HCT116 (cell line): ENCODE data around the gene UCN3. TPM values are rescaled to one million over a fixed set of nuclear protein-coding genes. Genes with fewer than 3 reads are reported as not detected.

ENCODE experiments used
- ATAC-seq: fragments of 200-7000 bp; cut with Tn5 transposase; 2 replicates; pipeline ENCODE4 v1.9.1; 2020; ENCODE audit warnings: mild to moderate bottlenecking, moderate library complexity
- Bru-seq: library from RNA; stranded (reverse); fragments of 400-500 nt; gene quantifications from one replicate; lab custom pipeline; 2021; lab: Mats Ljungman, UMichigan
- BruChase-seq, 2 experiments: library from RNA; stranded (reverse); fragments of 400-500 nt; gene quantifications; one replicate each; lab custom pipeline; 2021; lab: Mats Ljungman, UMichigan
- BruUV-seq: library from RNA; stranded (reverse); fragments of 400-500 nt; replicated peaks from 2 replicates; lab custom pipeline; 2021; lab: Mats Ljungman, UMichigan
- CTCF ChIA-PET: fragments of 300-600 bp; sonication (Branson Sonifier 250); formaldehyde crosslinking; loops from one replicate; lab custom pipeline; 2021; ENCODE audit warnings: antibody characterized with exemption; lab: Charles Lee
- POLR2A ChIA-PET: fragments of 300-600, 350-600 bp; sonication (Branson Sonifier 250); formaldehyde crosslinking; loops from one replicate; lab custom pipeline; 2021; ENCODE audit warnings: antibody characterized with exemption; lab: Charles Lee
- RAD21 ChIA-PET, 2 experiments: fragments of 300-600 bp; sonication (Branson Sonifier 250); formaldehyde crosslinking; loops; one replicate each; lab custom pipeline; 2023; ENCODE audit warnings: low total read pairs in 2 of 2; ENCODE audit not compliant: uncharacterized antibody in 2 of 2, unreplicated experiment in 2 of 2, low non-redundant PET in 1 of 2; lab: Charles Lee
- DNase-seq: peaks from one replicate; pipeline ENCODE4 v3.0.0-alpha.2; 2010; ENCODE audit warnings: low read depth, low spot score
- H2AFZ ChIP-seq: fragments of 200-600 bp; shearing (Covaris generic), sonication (generic); 2 replicates; pipeline ENCODE4 v1.6.1; 2017; ENCODE audit warnings: low read depth, mixed run types, mixed read lengths, antibody characterized with exemption, low read length; ENCODE audit not compliant: poor library complexity, severe bottlenecking
- H3K27ac ChIP-seq: 2 replicates; pipeline ENCODE4 v1.5.1; 2012; ENCODE audit warnings: low read depth, low read length
- H3K27me3 ChIP-seq: fragments of 200-600 bp; sonication (generic); 2 replicates; pipeline ENCODE4 v1.6.1; 2016; ENCODE audit warnings: mixed run types, low read length, mixed read lengths; ENCODE audit not compliant: insufficient read depth
- H3K36me3 ChIP-seq, 2 experiments: fragments of 200-500 bp in 1 of 2; fragments of 200-600 bp in 1 of 2; sonication (Bioruptor generic) in 1 of 2; sonication (generic) in 1 of 2; 2 replicates each; pipeline versions ENCODE4 v1.5.1 to v1.6.1; 2014 to 2016; ENCODE audit warnings: low read length in 2 of 2, inconsistent platforms in 1 of 2, mixed read lengths in 1 of 2, mixed run types in 1 of 2; ENCODE audit not compliant: insufficient read depth in 2 of 2, control insufficient read depth in 1 of 2
- H3K4me1 ChIP-seq, 2 experiments: fragments of 200-600 bp in 1 of 2; sonication (generic) in 1 of 2; 2 replicates each; pipeline versions ENCODE4 v1.5.1 to v1.6.1; 2012 to 2017; ENCODE audit warnings: low read length in 2 of 2, inconsistent platforms in 1 of 2, mild to moderate bottlenecking in 1 of 2, mixed read lengths in 1 of 2, mixed run types in 1 of 2, moderate library complexity in 1 of 2; ENCODE audit not compliant: insufficient read depth in 2 of 2, control insufficient read depth in 1 of 2
- H3K4me2 ChIP-seq: fragments of 200-600 bp; sonication (generic); 2 replicates; pipeline ENCODE4 v1.6.1; 2017; ENCODE audit warnings: mixed run types, low read length, mixed read lengths
- H3K4me3 ChIP-seq, 2 experiments: fragments of 200-600 bp in 1 of 2; sonication (generic) in 1 of 2; replicated peaks in 1 of 2; 2 replicates each; pipeline ENCODE4 v1.5.1; 2011 to 2016; ENCODE audit warnings: low read length in 2 of 2, control low read depth in 1 of 2, low read depth in 1 of 2, mild to moderate bottlenecking in 1 of 2, mixed read lengths in 1 of 2, mixed run types in 1 of 2
- H3K79me2 ChIP-seq: fragments of 200-600 bp; sonication (generic); 2 replicates; pipeline ENCODE4 v1.6.1; 2017; ENCODE audit warnings: mild to moderate bottlenecking, mixed run types, low read length, moderate library complexity, mixed read lengths; ENCODE audit not compliant: insufficient read depth
- H3K9ac ChIP-seq: fragments of 200-600 bp; sonication (generic); 2 replicates; pipeline ENCODE4 v1.6.1; 2016; ENCODE audit warnings: low read length, mixed read lengths
- H3K9me2 ChIP-seq: fragments of 200-600 bp; sonication (generic), shearing (Covaris generic); 2 replicates; pipeline ENCODE4 v1.6.1; 2017; ENCODE audit warnings: mixed run types, mild to moderate bottlenecking, moderate library complexity; ENCODE audit not compliant: insufficient read depth
- H3K9me3 ChIP-seq, 2 experiments: fragments of 200-500 bp in 1 of 2; fragments of 200-600 bp in 1 of 2; sonication (Bioruptor generic) in 1 of 2; sonication (generic) in 1 of 2; 2 replicates each; pipeline ENCODE4 v1.6.1; 2014 to 2017; ENCODE audit warnings: low read length in 2 of 2, mixed read lengths in 2 of 2, inconsistent platforms in 1 of 2, low read depth in 1 of 2, mild to moderate bottlenecking in 1 of 2, mixed run types in 1 of 2, moderate library complexity in 1 of 2; ENCODE audit not compliant: control insufficient read depth in 1 of 2, insufficient read depth in 1 of 2
- H4K20me1 ChIP-seq: fragments of 200-600 bp; sonication (generic), shearing (Covaris generic); 2 replicates; pipeline ENCODE4 v1.6.1; 2017; ENCODE audit warnings: mixed run types, mild to moderate bottlenecking, moderate library complexity; ENCODE audit not compliant: insufficient read depth
- CEBPB ChIP-seq: IDR thresholded peaks from 2 replicates; pipeline ENCODE4 v1.6.1; 2012; ENCODE audit warnings: low read depth
- ELF1 ChIP-seq: IDR thresholded peaks from 2 replicates; pipeline ENCODE4 v1.6.1; 2012; ENCODE audit warnings: low read depth, borderline replicate concordance
- JUND ChIP-seq: IDR thresholded peaks from 2 replicates; pipeline ENCODE4 v1.6.1; 2012
- POLR2A ChIP-seq: IDR thresholded peaks from 2 replicates; pipeline ENCODE4 v1.7.0; 2011; ENCODE audit warnings: borderline replicate concordance; ENCODE audit not compliant: insufficient read depth, insufficient read length; ENCODE audit errors: extremely low read depth
- RAD21 ChIP-seq: IDR thresholded peaks from 2 replicates; pipeline ENCODE4 v1.6.1; 2012; ENCODE audit warnings: low read depth, mild to moderate bottlenecking
- ZNF274 ChIP-seq: fragments of 200-500 bp; sonication (Bioruptor generic); IDR thresholded peaks from 2 replicates; pipeline ENCODE4 v1.6.1; 2014; ENCODE audit warnings: mild to moderate bottlenecking, low read depth, low read length, inconsistent platforms
- intact Hi-C: fragments of 100-400 bp; cut with micrococcal nuclease; formaldehyde crosslinking; loops from 2 replicates; pipeline ENCODE4 v1.10.0; 2022
- long read RNA-seq: library from polyadenylated mRNA; unstranded; transcript quantifications from one replicate; pipeline ENCODE4 v2.0.0, GENCODE V29; 2021; ENCODE audit not compliant: unreplicated experiment
- polyA plus RNA-seq: library from polyadenylated mRNA; unstranded; fragments of >200 nt; gene quantifications from 2 replicates; pipeline ENCODE4 v1.2.1, GENCODE V29; 2012; ENCODE audit warnings: missing spikeins
- total RNA-seq: library from RNA; stranded (reverse); gene quantifications from one replicate; pipeline ENCODE4 v1.2.1, GENCODE V29; 2021; ENCODE audit not compliant: unreplicated experiment
- TF ChIP-seq, protein P1 (sequence below): IDR thresholded peaks from 2 replicates; pipeline ENCODE4 v1.6.1; 2011; ENCODE audit warnings: mild to moderate bottlenecking, low read length, moderate library complexity; ENCODE audit not compliant: insufficient replicate concordance; ENCODE audit errors: extremely low read depth
- TF ChIP-seq, protein P2 (sequence below), 3 experiments: fragments of 200-600 bp in 1 of 3; sonication (generic) in 1 of 3; IDR thresholded peaks in 2 of 3; conservative IDR thresholded peaks in 1 of 3; 2 replicates each; pipeline ENCODE4 v1.5.1; 2012 to 2017; ENCODE audit warnings: low read depth in 2 of 3, low read length in 2 of 3, antibody characterized with exemption in 1 of 3, borderline replicate concordance in 1 of 3, control low read depth in 1 of 3, mild to moderate bottlenecking in 1 of 3, mixed read lengths in 1 of 3, mixed run types in 1 of 3, moderate library complexity in 1 of 3; ENCODE audit not compliant: insufficient read depth in 1 of 3

The UCN3 gene, protein sequence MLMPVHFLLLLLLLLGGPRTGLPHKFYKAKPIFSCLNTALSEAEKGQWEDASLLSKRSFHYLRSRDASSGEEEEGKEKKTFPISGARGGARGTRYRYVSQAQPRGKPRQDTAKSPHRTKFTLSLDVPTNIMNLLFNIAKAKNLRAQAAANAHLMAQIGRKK
- not detected for total RNA-seq
- polyA plus RNA-seq = not detected in 2 replicates
- Bru-seq, nascent RNA = not detected
- not detected for BruChase-seq, experiment 1, labeled RNA remaining after a 6-hour chase
- not detected for BruChase-seq, experiment 2, labeled RNA remaining after a 2-hour chase
- long read RNA-seq = 0 reads

DNA sequence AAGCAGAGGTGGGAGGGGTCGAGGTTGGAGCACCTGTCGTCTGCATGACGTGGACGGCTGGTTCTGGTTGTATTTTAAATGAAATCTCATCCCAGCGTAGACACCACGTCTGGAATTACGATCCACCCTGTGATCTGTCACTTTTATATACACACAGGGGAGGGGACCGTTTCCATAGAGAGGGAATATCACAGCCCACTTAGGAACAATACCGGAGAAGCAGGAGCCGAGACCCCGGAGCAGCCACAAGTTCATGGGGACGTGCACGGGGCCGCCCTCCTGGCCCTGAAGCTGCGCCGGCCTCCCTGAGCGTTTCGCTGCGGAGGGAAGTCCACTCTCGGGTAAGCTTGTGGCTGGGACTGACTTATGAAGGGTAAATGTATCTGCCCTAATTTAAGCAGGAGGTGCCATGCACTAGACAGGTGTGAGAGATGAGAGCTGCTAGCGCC is at the start of gene UCN3:
TSS of gene UCN3 (plus strand) at position 77 of the 449 bp plus-strand sequence. CDS start 8,755 bp downstream, outside the sequence.
- ChIA-PET RAD21 (no interaction called here), CTCF (no interaction called here), POLR2A (no interaction called here)
- ATAC-seq (no peak), DNase-seq (no peak)
- no peak within 1 kb of the TSS for H3K4me3 ChIP-seq
- TF ChIP-seq RAD21 (no peak), JUND (no peak), POLR2A (no peak), ELF1 (no peak), ZNF274 (no peak), CEBPB (no peak)
- TF ChIP-seq, protein P1, sequence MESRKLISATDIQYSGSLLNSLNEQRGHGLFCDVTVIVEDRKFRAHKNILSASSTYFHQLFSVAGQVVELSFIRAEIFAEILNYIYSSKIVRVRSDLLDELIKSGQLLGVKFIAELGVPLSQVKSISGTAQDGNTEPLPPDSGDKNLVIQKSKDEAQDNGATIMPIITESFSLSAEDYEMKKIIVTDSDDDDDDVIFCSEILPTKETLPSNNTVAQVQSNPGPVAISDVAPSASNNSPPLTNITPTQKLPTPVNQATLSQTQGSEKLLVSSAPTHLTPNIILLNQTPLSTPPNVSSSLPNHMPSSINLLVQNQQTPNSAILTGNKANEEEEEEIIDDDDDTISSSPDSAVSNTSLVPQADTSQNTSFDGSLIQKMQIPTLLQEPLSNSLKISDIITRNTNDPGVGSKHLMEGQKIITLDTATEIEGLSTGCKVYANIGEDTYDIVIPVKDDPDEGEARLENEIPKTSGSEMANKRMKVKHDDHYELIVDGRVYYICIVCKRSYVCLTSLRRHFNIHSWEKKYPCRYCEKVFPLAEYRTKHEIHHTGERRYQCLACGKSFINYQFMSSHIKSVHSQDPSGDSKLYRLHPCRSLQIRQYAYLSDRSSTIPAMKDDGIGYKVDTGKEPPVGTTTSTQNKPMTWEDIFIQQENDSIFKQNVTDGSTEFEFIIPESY = no peak
- TF ChIP-seq, protein P2, sequence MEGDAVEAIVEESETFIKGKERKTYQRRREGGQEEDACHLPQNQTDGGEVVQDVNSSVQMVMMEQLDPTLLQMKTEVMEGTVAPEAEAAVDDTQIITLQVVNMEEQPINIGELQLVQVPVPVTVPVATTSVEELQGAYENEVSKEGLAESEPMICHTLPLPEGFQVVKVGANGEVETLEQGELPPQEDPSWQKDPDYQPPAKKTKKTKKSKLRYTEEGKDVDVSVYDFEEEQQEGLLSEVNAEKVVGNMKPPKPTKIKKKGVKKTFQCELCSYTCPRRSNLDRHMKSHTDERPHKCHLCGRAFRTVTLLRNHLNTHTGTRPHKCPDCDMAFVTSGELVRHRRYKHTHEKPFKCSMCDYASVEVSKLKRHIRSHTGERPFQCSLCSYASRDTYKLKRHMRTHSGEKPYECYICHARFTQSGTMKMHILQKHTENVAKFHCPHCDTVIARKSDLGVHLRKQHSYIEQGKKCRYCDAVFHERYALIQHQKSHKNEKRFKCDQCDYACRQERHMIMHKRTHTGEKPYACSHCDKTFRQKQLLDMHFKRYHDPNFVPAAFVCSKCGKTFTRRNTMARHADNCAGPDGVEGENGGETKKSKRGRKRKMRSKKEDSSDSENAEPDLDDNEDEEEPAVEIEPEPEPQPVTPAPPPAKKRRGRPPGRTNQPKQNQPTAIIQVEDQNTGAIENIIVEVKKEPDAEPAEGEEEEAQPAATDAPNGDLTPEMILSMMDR (IDR thresholded peaks at IDR 0.05 in 2 of 3, conservative IDR thresholded peaks at IDR 0.05 in 1 of 3; ENCODE audit: borderline replicate concordance in 1 of 3, insufficient read depth in 1 of 3, low read depth in 2 of 3, low read length in 2 of 3) = 0 out of 6 replicates have a peak, but pooled peaks of 1 of the 3 experiments have one; percentile 3
- H3K9ac ChIP-seq = no peak within 1 kb of the TSS
- H3K9me3 ChIP-seq = no peaks in the 10 kb centered on the region; a peak in 1 of 4 replicates
- H2AFZ ChIP-seq = no peak within 1 kb of the TSS
- H3K4me2 ChIP-seq = no peak within 1 kb of the TSS
- H3K27me3 ChIP-seq = peaks cover 48% of the 10 kb centered on the region
- no peak within 1 kb of the TSS for H3K27ac ChIP-seq
- H3K79me2 ChIP-seq = no peaks in the 10 kb centered on the region
- no peaks in the 10 kb centered on the region for H3K4me1 ChIP-seq
- intact Hi-C loops = no loop called here
- no TSS peak for BruUV-seq
- no peaks in the 10 kb centered on the region for H3K9me2 ChIP-seq
- no peaks in the 10 kb centered on the region for H4K20me1 ChIP-seq
- H3K36me3 ChIP-seq = no peaks in the 10 kb centered on the region
